ENCODE data around the gene SNX20.

The SNX20 gene

DNA sequence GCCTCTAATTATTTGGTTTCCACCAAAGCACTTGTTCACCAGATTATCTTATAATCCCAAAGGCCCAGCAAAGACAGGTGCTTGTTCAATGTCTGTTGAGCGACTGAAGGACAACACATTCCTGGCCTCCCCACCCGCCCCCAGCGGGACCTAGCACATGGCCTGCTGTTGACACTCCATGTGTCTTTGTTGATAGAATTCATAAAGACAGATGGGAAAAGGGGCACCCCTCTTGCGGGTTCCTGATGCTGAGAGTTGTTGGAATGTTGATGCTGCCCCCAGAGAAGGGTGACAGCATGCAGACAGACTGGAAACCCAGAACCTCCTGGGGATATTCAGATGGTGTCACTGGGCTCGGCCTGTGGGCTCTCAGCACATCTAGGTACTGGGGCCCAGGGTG, 36.9 kb downstream of the SNX20 start:
- H4K20me1 ChIP-seq (ENCODE audit: low read depth, low read length), result no peaks in the 10 kb centered on the region
- H3K9me2 ChIP-seq (replicated peaks; ENCODE audit: insufficient read depth, low read length), result no peaks in the 10 kb centered on the region
- TF ChIP-seq EZH2phosphoT487 (conservative IDR thresholded peaks at IDR 0.05; ENCODE audit: low read length), result no peak
- TF ChIP-seq, protein P1, sequence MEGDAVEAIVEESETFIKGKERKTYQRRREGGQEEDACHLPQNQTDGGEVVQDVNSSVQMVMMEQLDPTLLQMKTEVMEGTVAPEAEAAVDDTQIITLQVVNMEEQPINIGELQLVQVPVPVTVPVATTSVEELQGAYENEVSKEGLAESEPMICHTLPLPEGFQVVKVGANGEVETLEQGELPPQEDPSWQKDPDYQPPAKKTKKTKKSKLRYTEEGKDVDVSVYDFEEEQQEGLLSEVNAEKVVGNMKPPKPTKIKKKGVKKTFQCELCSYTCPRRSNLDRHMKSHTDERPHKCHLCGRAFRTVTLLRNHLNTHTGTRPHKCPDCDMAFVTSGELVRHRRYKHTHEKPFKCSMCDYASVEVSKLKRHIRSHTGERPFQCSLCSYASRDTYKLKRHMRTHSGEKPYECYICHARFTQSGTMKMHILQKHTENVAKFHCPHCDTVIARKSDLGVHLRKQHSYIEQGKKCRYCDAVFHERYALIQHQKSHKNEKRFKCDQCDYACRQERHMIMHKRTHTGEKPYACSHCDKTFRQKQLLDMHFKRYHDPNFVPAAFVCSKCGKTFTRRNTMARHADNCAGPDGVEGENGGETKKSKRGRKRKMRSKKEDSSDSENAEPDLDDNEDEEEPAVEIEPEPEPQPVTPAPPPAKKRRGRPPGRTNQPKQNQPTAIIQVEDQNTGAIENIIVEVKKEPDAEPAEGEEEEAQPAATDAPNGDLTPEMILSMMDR (IDR thresholded peaks at IDR 0.05; ENCODE audit: insufficient read depth, low read length, poor library complexity, severe bottlenecking), result no peak
- no peak overlapping the region for H3K4me3 ChIP-seq (ENCODE audit: insufficient read depth, low read length, poor library complexity, severe bottlenecking)
- H3K36me3 ChIP-seq (ENCODE audit: low read length), result no peaks in the 10 kb centered on the region
- H2AFZ ChIP-seq (ENCODE audit: low read depth, low read length, severe bottlenecking), result no peak overlapping the region
- H3K9ac ChIP-seq (ENCODE audit: low read length), result no peak overlapping the region
- H3K9me3 ChIP-seq (ENCODE audit: insufficient read depth, low read length), result no peaks in the 10 kb centered on the region
- H3K27me3 ChIP-seq (ENCODE audit: low read length), result no peaks in the 10 kb centered on the region
- no peak overlapping the region for H3K27ac ChIP-seq (ENCODE audit: low read depth, low read length)
- no peaks in the 10 kb centered on the region for H3F3A ChIP-seq (ENCODE audit: insufficient read depth)
- H3K79me2 ChIP-seq (ENCODE audit: insufficient read depth, low read length), result no peaks in the 10 kb centered on the region
- H3K4me2 ChIP-seq (ENCODE audit: low read depth, low read length, poor library complexity, severe bottlenecking), result no peak overlapping the region

DNA sequence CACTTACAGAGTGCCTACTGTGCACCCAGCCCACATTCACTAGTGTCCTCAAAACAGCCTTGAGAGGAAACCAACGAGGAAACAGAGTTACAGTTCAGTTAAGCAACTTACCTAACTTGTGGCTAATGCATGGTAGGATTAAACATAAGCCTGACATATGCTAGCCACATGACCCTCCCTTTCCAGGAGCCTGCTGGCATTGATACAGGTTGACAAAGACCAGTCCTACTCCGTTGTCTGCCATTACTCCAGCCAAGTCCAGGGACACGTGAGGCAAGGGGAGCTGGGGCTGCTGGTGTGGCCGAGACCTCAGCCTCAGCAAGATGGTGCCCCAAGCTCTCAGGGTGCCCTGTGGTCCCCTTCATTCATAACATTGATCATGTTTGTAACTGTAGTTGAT, 37.9 kb downstream of the SNX20 start:
- Histone ChIP-seq H3K4me2 (ENCODE audit: low read depth, low read length, poor library complexity, severe bottlenecking) (no peak overlapping the region), H3K27ac (ENCODE audit: low read depth, low read length) (no peak overlapping the region), H3F3A (ENCODE audit: insufficient read depth) (no peaks in the 10 kb centered on the region), H3K9ac (ENCODE audit: low read length) (no peak overlapping the region), H3K79me2 (ENCODE audit: insufficient read depth, low read length) (no peaks in the 10 kb centered on the region), H2AFZ (ENCODE audit: low read depth, low read length, severe bottlenecking) (no peak overlapping the region), H4K20me1 (ENCODE audit: low read depth, low read length) (no peaks in the 10 kb centered on the region), H3K9me3 (ENCODE audit: insufficient read depth, low read length) (no peaks in the 10 kb centered on the region), H3K27me3 (ENCODE audit: low read length) (no peaks in the 10 kb centered on the region), H3K36me3 (ENCODE audit: low read length) (no peaks in the 10 kb centered on the region), H3K4me3 (ENCODE audit: insufficient read depth, low read length, poor library complexity, severe bottlenecking) (no peak overlapping the region), H3K9me2 (replicated peaks; ENCODE audit: insufficient read depth, low read length) (no peaks in the 10 kb centered on the region)
- no peak for TF ChIP-seq EZH2phosphoT487 (conservative IDR thresholded peaks at IDR 0.05; ENCODE audit: low read length)
- TF ChIP-seq, protein P1 (IDR thresholded peaks at IDR 0.05; ENCODE audit: insufficient read depth, low read length, poor library complexity, severe bottlenecking), result no peak

GRCh38 chr16:50642349-50642748, 38.8 kb downstream of the SNX20 start:
- Histone ChIP-seq H3K4me2 (ENCODE audit: low read depth, low read length, poor library complexity, severe bottlenecking) (no peak overlapping the region), H2AFZ (ENCODE audit: low read depth, low read length, severe bottlenecking) (no peak overlapping the region), H4K20me1 (ENCODE audit: low read depth, low read length) (no peaks in the 10 kb centered on the region), H3K27me3 (ENCODE audit: low read length) (no peaks in the 10 kb centered on the region), H3K9me3 (ENCODE audit: insufficient read depth, low read length) (no peaks in the 10 kb centered on the region), H3K9me2 (replicated peaks; ENCODE audit: insufficient read depth, low read length) (no peaks in the 10 kb centered on the region), H3K4me3 (ENCODE audit: insufficient read depth, low read length, poor library complexity, severe bottlenecking) (no peak overlapping the region), H3K9ac (ENCODE audit: low read length) (no peak overlapping the region), H3K36me3 (ENCODE audit: low read length) (no peaks in the 10 kb centered on the region), H3K27ac (ENCODE audit: low read depth, low read length) (no peak overlapping the region), H3F3A (ENCODE audit: insufficient read depth) (no peaks in the 10 kb centered on the region), H3K79me2 (ENCODE audit: insufficient read depth, low read length) (no peaks in the 10 kb centered on the region)
- TF ChIP-seq, protein P1 (IDR thresholded peaks at IDR 0.05; ENCODE audit: insufficient read depth, low read length, poor library complexity, severe bottlenecking), result no peak
- TF ChIP-seq EZH2phosphoT487 (conservative IDR thresholded peaks at IDR 0.05; ENCODE audit: low read length), result no peak

DNA sequence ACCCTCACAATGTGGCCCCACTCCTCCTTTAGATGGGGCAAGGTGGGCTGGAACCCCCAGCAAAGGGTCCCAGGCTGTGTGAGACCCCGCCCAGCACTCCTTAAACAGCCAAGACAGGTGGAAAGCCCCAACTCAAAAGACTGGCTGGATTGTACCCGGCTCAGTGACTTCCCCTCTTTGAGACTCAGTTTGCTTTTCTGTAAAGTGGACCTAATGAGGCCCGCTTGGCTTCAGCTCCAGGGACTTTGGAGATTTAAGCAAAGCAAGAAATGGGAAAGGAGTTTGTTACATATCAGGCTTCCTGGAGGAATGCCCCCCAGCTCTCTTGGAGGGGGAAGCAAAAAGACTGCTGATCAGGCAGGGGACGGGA, 39.3 kb downstream of the SNX20 start:
- H3K36me3 ChIP-seq (ENCODE audit: low read length), result no peaks in the 10 kb centered on the region
- H2AFZ ChIP-seq (ENCODE audit: low read depth, low read length, severe bottlenecking), result no peak overlapping the region
- H3K4me3 ChIP-seq (ENCODE audit: insufficient read depth, low read length, poor library complexity, severe bottlenecking), result no peak overlapping the region
- H3K9me2 ChIP-seq (replicated peaks; ENCODE audit: insufficient read depth, low read length), result no peaks in the 10 kb centered on the region
- H3K4me2 ChIP-seq (ENCODE audit: low read depth, low read length, poor library complexity, severe bottlenecking), result no peak overlapping the region
- H3K27me3 ChIP-seq (ENCODE audit: low read length), result no peaks in the 10 kb centered on the region
- H3K9me3 ChIP-seq (ENCODE audit: insufficient read depth, low read length), result no peaks in the 10 kb centered on the region
- TF ChIP-seq EZH2phosphoT487 (conservative IDR thresholded peaks at IDR 0.05; ENCODE audit: low read length), result no peak
- TF ChIP-seq, protein P1 (IDR thresholded peaks at IDR 0.05; ENCODE audit: insufficient read depth, low read length, poor library complexity, severe bottlenecking), result no peak
- no peak overlapping the region for H3K9ac ChIP-seq (ENCODE audit: low read length)
- H3K27ac ChIP-seq (ENCODE audit: low read depth, low read length), result no peak overlapping the region
- no peaks in the 10 kb centered on the region for H3F3A ChIP-seq (ENCODE audit: insufficient read depth)
- H3K79me2 ChIP-seq (ENCODE audit: insufficient read depth, low read length), result no peaks in the 10 kb centered on the region
- no peaks in the 10 kb centered on the region for H4K20me1 ChIP-seq (ENCODE audit: low read depth, low read length)

Measured in SU-DHL-6 (cell line).